Muscle of leg (tissue), 11 donors: ENCODE measurements around the gene TRPM1. TPM values are rescaled to one million over a fixed set of nuclear protein-coding genes. Genes with fewer than 3 reads are reported as not detected.
"Not testable (repeated sequence)": the region's sequence is repeated elsewhere in the genome, so short reads cannot be mapped to it uniquely, and the experiment has no call there.

Experiments
- DNase-seq: peaks from one replicate; pipeline ENCODE4 v3.0.0; 2013
- H3K27ac ChIP-seq: one replicate; pipeline ENCODE4 v1.5.1; 2013; ENCODE audit warnings: mild to moderate bottlenecking, low read length, control low read depth
- H3K27me3 ChIP-seq: one replicate; pipeline ENCODE4 v1.6.1; 2013; ENCODE audit warnings: low read length; ENCODE audit not compliant: control insufficient read depth, insufficient read depth
- H3K36me3 ChIP-seq: one replicate; pipeline ENCODE4 v1.6.1; 2013; ENCODE audit warnings: low read length; ENCODE audit not compliant: control insufficient read depth, insufficient read depth
- H3K4me1 ChIP-seq: one replicate; pipeline ENCODE4 v1.6.1; 2013; ENCODE audit warnings: low read length; ENCODE audit not compliant: control insufficient read depth, insufficient read depth
- H3K4me3 ChIP-seq: one replicate; pipeline ENCODE4 v1.5.1; 2013; ENCODE audit warnings: low read length, control low read depth
- H3K9me3 ChIP-seq: replicated peaks from 2 replicates; pipeline ENCODE4 v1.6.1; 2013; ENCODE audit warnings: low read depth, low read length; ENCODE audit not compliant: control insufficient read depth
- WGBS: methylation state at CpG from one replicate; pipeline ENCODE4 v1.1.5; 2013; ENCODE audit warnings: missing lambda C conversion rate; ENCODE audit not compliant: insufficient coverage; 5-methylcytosine and 5-hydroxymethylcytosine counted together
- polyA plus RNA-seq, 8 donors: library from polyadenylated mRNA; unstranded; fragments of 120-200 nt; gene quantifications; one replicate each; pipeline versions ENCODE4 v1.2.1 to v1.2.3, GENCODE V29; 2013; ENCODE audit warnings: inconsistent platforms in 1 of 8, low replicate concordance in 1 of 8; ENCODE audit not compliant: insufficient read length in 8 of 8, insufficient read depth in 1 of 8
- total RNA-seq: library from RNA; stranded (reverse); fragments of 120-200 nt; gene quantifications from one replicate; pipeline ENCODE4 v1.2.4, GENCODE V29; 2013

Gene TRPM1
- total and polyA plus RNA-seq, 9 donors: 0.08 to 0.71 (median 0.37) TPM; not detected in 6

DNA sequence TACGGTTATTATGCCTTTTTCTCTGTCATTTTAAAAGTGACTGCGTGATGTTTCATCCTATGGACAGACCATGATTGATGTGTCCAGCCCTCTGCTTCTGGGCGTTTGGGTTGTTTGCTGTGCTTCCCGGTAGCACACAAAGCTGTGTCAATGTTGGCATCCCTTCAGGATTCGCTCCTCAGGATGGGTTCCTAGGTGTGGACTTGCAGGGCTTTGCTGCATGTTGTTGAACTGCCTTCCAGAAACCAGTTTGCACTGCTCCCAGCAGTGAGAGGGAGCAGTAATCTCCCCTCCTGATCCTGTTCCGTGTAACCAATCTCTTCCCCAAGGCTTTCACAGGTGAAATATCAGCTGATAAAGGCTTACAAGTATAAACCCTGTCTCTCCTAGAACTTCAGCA lies 787 bp downstream of the TRPM1 start:
- Histone ChIP-seq H3K27ac (no peak overlapping the region), H3K4me1 (no peaks in the 10 kb centered on the region), H3K4me3 (no peak overlapping the region), H3K36me3 (no peaks in the 10 kb centered on the region), H3K27me3 (no peaks in the 10 kb centered on the region), H3K9me3 (no peaks in the 10 kb centered on the region)
- 73% methylated on average over 5 of the region's 6 CpGs for WGBS
- no peak for DNase-seq

DNA sequence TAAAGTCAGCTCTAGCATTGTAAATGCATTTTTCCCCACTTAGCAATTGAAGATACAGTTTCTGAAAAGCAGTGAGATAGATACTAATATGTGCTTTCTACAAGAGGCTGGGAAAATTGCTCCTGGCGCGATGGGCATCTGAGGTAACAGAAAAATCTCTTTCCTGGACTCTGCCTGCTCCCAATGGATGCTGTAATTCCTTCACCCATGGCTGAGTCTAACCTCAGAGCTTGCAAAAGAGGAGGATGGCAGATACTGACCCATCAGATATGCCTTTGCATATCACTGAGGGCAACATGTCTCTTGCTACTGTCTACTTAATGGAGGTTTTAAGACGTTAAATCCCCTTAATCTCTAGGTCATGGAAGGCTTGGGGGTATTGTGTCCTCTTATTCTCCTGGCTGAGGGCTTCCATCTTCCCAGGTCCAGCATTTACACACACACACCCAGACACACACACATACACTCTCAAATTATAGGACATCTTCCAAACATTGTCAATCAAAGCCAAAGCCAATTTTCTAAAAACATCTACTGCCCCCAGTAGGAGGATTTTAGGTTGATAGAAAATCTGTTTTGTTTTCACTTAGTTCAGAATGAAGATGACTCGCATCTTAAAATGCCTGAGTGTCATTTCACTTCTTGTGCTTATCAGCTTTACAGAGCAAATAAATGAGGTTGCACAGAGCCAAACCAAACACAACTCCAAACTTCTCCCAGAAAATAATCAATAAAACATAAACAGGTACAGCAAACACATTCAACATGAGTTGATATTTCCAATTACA lies 2.4 kb downstream of the TRPM1 start:
- WGBS: 83% methylated on average over 2 of the region's 4 CpGs
- no peaks in the 10 kb centered on the region for H3K4me1 ChIP-seq
- no peak overlapping the region for H3K4me3 ChIP-seq
- H3K36me3 ChIP-seq: no peaks in the 10 kb centered on the region
- no peak for DNase-seq
- no peaks in the 10 kb centered on the region for H3K27me3 ChIP-seq
- no peaks in the 10 kb centered on the region for H3K9me3 ChIP-seq
- no peak overlapping the region for H3K27ac ChIP-seq

DNA sequence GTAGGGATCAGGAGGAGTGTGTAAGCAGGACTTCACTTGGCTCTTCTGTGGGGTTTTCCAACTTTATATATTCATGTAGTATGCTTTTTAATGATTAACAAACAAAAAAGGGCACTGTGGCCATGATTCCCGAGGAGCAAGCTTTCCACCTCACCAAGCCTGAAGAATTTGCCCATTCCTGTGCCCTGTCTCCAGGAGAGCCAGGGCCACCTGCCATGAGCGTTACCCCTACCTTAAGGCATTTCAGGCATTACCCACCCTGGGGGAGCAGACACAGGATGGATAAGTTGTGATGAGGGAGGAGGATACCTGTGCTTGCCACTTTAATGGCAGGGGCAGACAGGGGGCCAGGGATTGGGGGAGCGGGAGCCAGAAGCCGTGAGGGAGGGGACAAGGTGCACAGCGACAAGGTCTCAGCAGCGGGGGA lies 3.0 kb downstream of the TRPM1 start:
- no peaks in the 10 kb centered on the region for H3K27me3 ChIP-seq
- no peak overlapping the region for H3K4me3 ChIP-seq
- DNase-seq: no peak
- WGBS: 40% methylated on average over 2 of the region's 6 CpGs
- no peaks in the 10 kb centered on the region for H3K9me3 ChIP-seq
- H3K27ac ChIP-seq: no peak overlapping the region
- H3K4me1 ChIP-seq: no peaks in the 10 kb centered on the region
- no peaks in the 10 kb centered on the region for H3K36me3 ChIP-seq

GRCh38 chr15:31096563-31096962 lies 5.0 kb downstream of the TRPM1 start:
- no peaks in the 10 kb centered on the region for H3K36me3 ChIP-seq
- H3K4me1 ChIP-seq: no peaks in the 10 kb centered on the region
- no peak overlapping the region for H3K27ac ChIP-seq
- no peaks in the 10 kb centered on the region for H3K27me3 ChIP-seq
- no peaks in the 10 kb centered on the region for H3K9me3 ChIP-seq
- no peak overlapping the region for H3K4me3 ChIP-seq
- DNase-seq: no peak
- WGBS: 85% methylated on average over 4 of the region's 5 CpGs

GRCh38 chr15:31091481-31091880 lies 10.0 kb downstream of the TRPM1 start:
- H3K9me3 ChIP-seq: no peaks in the 10 kb centered on the region
- no peaks in the 10 kb centered on the region for H3K4me1 ChIP-seq
- 75% methylated on average over 3 of the region's 6 CpGs for WGBS
- no peak overlapping the region for H3K4me3 ChIP-seq
- no peaks in the 10 kb centered on the region for H3K27me3 ChIP-seq
- H3K27ac ChIP-seq: no peak overlapping the region
- no peaks in the 10 kb centered on the region for H3K36me3 ChIP-seq
- DNase-seq: no peak

DNA sequence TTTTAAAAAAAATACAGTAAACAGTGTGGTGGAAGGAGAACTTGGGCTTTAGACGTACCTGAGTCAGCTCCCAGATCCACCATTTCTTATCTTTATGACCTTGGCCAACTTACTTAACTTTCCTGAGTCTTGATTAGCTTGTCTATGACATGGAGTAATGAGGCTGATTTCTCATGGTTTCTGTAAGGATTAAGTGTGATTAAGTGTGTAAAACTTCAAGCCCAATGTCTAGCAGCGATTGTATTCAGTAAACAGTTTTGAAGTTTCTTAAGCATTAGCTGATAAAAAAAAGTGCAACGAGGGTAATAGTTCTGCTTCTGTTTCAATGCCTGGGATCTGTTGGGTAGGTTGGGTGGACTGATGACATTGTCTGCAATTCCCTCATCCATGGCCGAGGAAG lies 10.8 kb downstream of the TRPM1 start:
- Histone ChIP-seq H3K27ac (no peak overlapping the region), H3K4me1 (no peaks in the 10 kb centered on the region), H3K36me3 (no peaks in the 10 kb centered on the region), H3K4me3 (no peak overlapping the region), H3K9me3 (no peaks in the 10 kb centered on the region), H3K27me3 (no peaks in the 10 kb centered on the region)
- no peak for DNase-seq
- WGBS: 73% methylated on average over 3 of the region's 4 CpGs

DNA sequence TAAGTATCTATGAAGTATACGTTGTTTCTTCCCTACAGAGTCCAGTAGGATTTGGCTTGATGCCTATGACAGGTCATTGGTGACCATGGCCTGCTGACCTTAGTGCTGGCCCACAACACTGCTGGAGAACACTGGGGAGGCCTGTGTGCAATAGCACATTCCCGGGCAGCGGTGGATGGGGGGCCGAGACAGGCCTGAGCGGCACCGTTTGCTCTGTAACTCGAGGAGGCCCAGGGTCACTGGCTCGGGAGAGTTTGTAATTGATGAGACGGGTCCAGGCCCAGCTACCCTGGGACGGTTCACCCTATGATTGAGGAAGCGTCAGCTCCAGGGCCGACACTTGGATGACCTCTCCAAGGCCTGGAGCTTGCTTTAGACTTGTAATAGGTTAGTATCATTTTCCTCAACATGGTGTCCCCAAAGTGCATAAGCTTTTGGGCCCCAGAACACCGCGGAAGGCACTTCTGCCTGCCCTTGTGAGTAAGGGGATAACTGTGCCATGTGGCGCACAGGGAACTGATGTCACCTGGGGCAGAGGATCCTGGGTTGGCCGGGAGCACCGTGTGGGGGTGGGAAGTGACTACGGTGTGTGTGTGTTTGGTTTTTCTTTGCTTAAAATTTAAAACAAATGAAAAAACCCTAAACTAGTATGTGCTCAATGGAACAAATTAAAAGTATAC lies 12.0 kb downstream of the TRPM1 start:
- WGBS: 46% methylated on average over 15 of the region's 18 CpGs

DNA sequence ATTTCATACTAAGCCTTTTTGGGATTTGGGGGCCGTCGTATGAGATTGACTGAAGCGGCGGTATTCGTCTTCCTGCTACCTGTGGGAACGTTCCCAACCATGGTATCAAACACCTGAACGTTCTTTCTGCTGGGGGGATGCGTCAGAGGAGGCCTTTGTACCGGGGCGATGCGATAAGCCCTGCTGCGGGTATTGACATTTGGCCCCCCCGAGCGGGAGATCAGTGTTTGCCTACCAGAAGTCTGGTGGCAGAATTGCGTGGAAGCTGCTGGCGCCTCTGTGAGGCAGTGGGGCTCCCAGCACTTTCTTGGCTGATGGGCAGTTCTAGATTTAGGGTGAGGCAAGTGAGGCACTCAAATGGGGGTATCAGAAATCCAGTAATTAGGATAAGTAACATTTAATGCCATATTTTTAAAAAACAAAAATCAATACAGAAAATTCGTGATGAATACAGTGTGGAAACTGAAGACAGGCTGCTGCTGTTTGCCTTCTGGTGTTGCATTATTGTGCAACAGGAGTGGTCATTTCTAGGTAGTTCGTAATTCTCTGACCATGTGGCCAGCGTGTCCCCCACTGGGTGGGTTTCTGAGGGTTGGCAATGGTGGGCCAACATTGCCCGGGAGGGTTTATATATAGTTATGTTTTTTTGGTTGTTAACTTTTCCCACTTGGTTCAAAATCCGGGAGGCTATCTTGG lies 12.7 kb downstream of the TRPM1 start:
- Histone ChIP-seq H3K27me3 (no peaks in the 10 kb centered on the region), H3K4me3 (no peak overlapping the region), H3K36me3 (no peaks in the 10 kb centered on the region), H3K27ac (no peak overlapping the region), H3K4me1 (no peaks in the 10 kb centered on the region), H3K9me3 (no peaks in the 10 kb centered on the region)
- WGBS: 93% methylated on average over 18 of the region's 21 CpGs
- no peak for DNase-seq

More for the DNA sequence above, 12.0 kb downstream of the TRPM1 start:
- Histone ChIP-seq H3K9me3 (no peaks in the 10 kb centered on the region), H3K27me3 (no peaks in the 10 kb centered on the region), H3K27ac (no peak overlapping the region), H3K4me1 (no peaks in the 10 kb centered on the region), H3K36me3 (no peaks in the 10 kb centered on the region), H3K4me3 (no peak overlapping the region)
- DNase-seq: no peak

DNA sequence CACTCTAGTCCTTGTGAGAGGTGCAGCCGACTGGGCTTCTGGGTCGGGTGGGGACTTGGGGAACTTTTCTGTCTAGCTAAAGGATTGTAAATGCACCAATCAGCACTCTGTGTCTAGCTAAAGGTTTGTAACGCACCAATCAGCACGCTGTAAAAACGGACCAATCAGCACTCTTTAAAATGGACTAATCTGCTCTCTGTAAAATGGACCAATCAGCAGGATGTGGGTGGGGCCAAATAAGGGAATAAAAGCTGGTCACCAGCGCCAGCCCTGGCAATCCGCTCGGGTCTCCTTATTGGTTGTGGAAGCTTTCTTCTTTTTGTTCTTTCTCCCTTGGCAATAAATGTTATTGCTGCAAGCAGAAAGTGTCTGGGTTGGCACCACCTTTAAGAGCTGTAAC lies 13.5 kb downstream of the TRPM1 start:
- not testable (repeated sequence) for H3K4me3 ChIP-seq, DNase-seq, H3K27me3 ChIP-seq, H3K36me3 ChIP-seq, H3K4me1 ChIP-seq, H3K9me3 ChIP-seq, H3K27ac ChIP-seq
- WGBS: 96% methylated on average over 3 of the region's 8 CpGs

DNA sequence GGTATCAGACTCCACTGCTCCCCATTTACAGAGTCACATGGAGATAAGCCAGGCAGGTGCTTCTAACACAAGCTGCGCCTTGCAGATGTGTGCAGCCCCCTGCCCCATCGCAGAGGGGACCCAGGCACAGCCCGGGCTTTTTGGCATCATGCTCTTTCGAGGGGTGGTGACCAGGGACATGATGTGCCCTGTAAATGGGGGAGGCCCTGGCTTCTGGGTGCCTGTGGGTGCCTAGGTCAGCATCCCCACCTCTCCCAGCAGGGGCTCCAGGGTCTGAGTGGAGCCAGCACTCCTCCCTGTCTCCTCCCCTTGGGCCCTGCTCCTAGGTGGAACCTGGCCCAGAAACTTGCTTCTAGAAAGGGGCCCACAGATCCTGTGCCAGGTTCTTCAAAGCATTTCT lies 15.2 kb downstream of the TRPM1 start:
- peaks cover 4% of the 10 kb centered on the region for H3K27me3 ChIP-seq
- no peak for DNase-seq
- H3K9me3 ChIP-seq: no peaks in the 10 kb centered on the region
- WGBS: 80% methylated on average over 2 of the region's 4 CpGs
- no peak overlapping the region for H3K27ac ChIP-seq
- peaks cover 3% of the 10 kb centered on the region for H3K4me1 ChIP-seq
- no peak overlapping the region for H3K4me3 ChIP-seq
- H3K36me3 ChIP-seq: no peaks in the 10 kb centered on the region
